HG02884 (cell line): ENCODE measurements around the gene SHISAL2A.

Experiments
- ATAC-seq: cut with Tn5 transposase; IDR thresholded peaks from one replicate; pipeline ENCODE4 v1.9.1; 2021; ENCODE audit warnings: mild to moderate bottlenecking, moderate library complexity; ENCODE audit not compliant: unreplicated experiment

The SHISAL2A gene

GRCh38 chr1:52658795-52659194, 25.8 kb downstream of the SHISAL2A start:
- no peak for ATAC-seq

- ATAC-seq = peak; percentile 66
These were observed 26.4 kb downstream of the SHISAL2A start for GRCh38 chr1:52659356-52659755.

GRCh38 chr1:52659851-52660596, 27.1 kb downstream of the SHISAL2A start:
- no peak for ATAC-seq

GRCh38 chr1:52660807-52661206, 27.8 kb downstream of the SHISAL2A start:
- ATAC-seq = no peak

GRCh38 chr1:52662645-52663313, 29.8 kb downstream of the SHISAL2A start:
- ATAC-seq = no peak

GRCh38 chr1:52663716-52664115, 30.7 kb downstream of the SHISAL2A start:
- ATAC-seq = no peak

GRCh38 chr1:52665006-52665941, 32.3 kb downstream of the SHISAL2A start:
- ATAC-seq = no peak

- no peak for ATAC-seq
These were observed 34.3 kb downstream of the SHISAL2A start for GRCh38 chr1:52667290-52667689.

GRCh38 chr1:52667984-52668383, 35.0 kb downstream of the SHISAL2A start:
- ATAC-seq = no peak

- no peak for ATAC-seq
These were observed 35.7 kb downstream of the SHISAL2A start for GRCh38 chr1:52668711-52669110.

GRCh38 chr1:52669696-52670095, 36.7 kb downstream of the SHISAL2A start:
- no peak for ATAC-seq

- ATAC-seq = no peak
These were observed 37.6 kb downstream of the SHISAL2A start for GRCh38 chr1:52670604-52671003.

- ATAC-seq = no peak
These were observed 40.0 kb downstream of the SHISAL2A start for GRCh38 chr1:52672946-52673345.

- no peak for ATAC-seq
These were observed 40.5 kb downstream of the SHISAL2A start for GRCh38 chr1:52673513-52673912.

GRCh38 chr1:52674497-52675384, 41.8 kb downstream of the SHISAL2A start:
- ATAC-seq = no peak

GRCh38 chr1:52676249-52676903, 43.4 kb downstream of the SHISAL2A start:
- no peak for ATAC-seq

- no peak for ATAC-seq
These were observed 44.3 kb downstream of the SHISAL2A start for GRCh38 chr1:52677076-52677806.

- ATAC-seq = no peak
These were observed 46.1 kb downstream of the SHISAL2A start for GRCh38 chr1:52679048-52679447.

GRCh38 chr1:52679498-52679897, 46.5 kb downstream of the SHISAL2A start:
- no peak for ATAC-seq
